GM21528 (cell line): Measurements from ENCODE around the gene LIMCH1.
"Not testable (repeated sequence)": the region's sequence is repeated elsewhere in the genome, so short reads cannot be mapped to it uniquely, and the experiment has no call there.

Experiments used
- ATAC-seq: cut with Tn5 transposase; IDR thresholded peaks from one replicate; pipeline ENCODE4 v1.9.1; 2021; ENCODE audit warnings: mild to moderate bottlenecking, moderate library complexity; ENCODE audit not compliant: unreplicated experiment, low FRiP score

The LIMCH1 gene

GRCh38 chr4:41538017-41538733, at the start of gene LIMCH1:
Gene LIMCH1 (plus strand): TSS chr4:41538157. CDS start chr4:41605996, 67,839 bp downstream.
- no peak for ATAC-seq

- not testable (repeated sequence) for ATAC-seq
These were observed 46.8 kb upstream of the LIMCH1 start for GRCh38 chr4:41491081-41491576.

DNA sequence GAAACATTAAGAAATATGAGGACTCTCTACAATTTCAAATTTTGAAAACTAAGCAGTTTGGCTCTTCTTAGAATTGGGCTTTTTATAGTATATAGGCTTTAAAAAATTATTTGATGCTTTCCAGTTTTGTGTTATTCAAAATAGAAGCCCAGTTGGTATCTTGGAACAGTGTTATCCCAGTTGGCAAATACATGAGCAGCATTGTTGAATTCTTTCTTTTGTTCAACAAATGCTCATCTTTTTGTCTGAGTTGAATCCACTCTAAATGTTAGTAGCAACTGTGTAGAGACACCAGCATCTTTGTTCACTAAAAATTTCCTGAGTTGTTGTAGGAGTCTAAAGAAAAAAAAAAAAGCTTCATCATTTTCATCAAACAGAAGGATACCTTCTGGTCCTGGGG, 41.0 kb upstream of the LIMCH1 start:
- ATAC-seq = no peak

GRCh38 chr4:41498177-41498576, 39.8 kb upstream of the LIMCH1 start:
- ATAC-seq = no peak

DNA sequence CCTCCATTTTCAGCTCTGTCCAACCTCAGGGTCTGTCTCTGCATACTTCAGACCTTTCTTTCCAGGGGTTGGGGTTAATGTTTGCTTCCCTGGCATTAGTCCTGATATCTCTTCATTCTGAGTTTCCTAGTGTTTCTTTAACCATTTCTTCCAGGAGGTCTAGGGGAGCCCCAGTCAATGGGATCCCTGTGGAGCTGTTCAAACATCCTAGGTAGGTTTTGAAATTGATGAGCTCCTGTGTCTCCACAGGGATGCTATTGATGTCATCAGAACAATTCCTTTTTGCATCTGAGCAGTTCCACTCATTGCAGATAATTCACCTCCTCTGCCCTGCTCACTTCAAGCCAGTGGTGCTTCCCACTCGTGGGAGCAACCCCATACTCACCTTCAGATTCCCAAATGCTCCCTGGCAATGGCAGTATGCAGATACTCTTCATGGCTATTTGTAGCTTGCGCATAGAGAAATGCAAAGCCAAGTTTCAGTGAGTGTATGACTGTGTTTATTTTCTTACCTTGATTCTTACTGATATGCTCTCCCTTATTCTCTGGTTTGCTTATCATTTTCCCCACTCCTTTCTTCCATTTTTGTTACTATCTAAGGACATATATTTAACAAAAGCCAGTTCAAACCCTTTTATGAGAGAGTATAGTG, 33.7 kb upstream of the LIMCH1 start:
- ATAC-seq = no peak

GRCh38 chr4:41505161-41505661, 32.7 kb upstream of the LIMCH1 start:
- ATAC-seq = no peak

- ATAC-seq = no peak
These were observed 31.8 kb upstream of the LIMCH1 start for GRCh38 chr4:41506130-41506529.

GRCh38 chr4:41507291-41507947, 30.5 kb upstream of the LIMCH1 start:
- no peak for ATAC-seq

- no peak for ATAC-seq
These were observed 28.5 kb upstream of the LIMCH1 start for GRCh38 chr4:41509451-41509866.

GRCh38 chr4:41510179-41510578, 27.8 kb upstream of the LIMCH1 start:
- no peak for ATAC-seq

DNA sequence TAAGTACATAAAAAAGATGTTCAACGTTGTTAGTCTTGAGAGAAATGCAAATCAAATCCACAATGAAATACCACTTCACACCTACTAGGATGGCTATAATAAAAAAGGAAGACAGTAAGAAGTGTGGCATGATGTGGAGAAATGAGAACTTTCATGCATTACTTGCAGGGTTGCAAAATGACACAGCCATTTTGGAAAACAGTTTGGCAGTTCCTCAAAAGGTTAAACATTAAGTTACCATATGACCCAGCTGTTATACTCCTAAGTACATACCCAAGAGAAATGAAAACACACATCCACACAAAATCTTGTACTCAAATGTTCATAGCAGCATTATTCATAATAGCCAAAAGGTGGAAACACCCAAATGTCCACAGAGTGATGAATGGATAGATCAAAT, 25.8 kb upstream of the LIMCH1 start:
- no peak for ATAC-seq

- no peak for ATAC-seq
These were observed 25.4 kb upstream of the LIMCH1 start for GRCh38 chr4:41512596-41512995.

DNA sequence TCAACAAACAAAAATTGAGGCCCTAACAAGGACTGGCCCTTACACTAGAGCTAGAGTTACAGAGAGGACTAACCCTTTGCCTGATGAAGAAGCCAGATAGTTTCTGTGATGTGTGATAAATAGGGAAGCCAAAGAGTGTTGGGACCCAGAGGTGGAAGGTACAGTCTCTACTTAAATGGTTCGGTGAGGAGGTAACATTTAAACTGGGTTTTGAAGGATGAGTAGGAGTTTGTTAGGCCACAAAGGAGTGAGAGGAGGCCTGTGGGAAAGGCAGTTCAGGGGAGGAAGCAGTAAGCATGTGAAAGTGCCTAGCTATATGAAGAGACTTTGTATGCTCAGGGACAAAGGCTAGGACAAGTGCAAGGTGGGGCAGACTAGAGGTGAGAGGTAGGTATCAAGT, 23.8 kb upstream of the LIMCH1 start:
- no peak for ATAC-seq

GRCh38 chr4:41514766-41515481, 23.0 kb upstream of the LIMCH1 start:
- ATAC-seq = no peak

- no peak for ATAC-seq
These were observed 20.8 kb upstream of the LIMCH1 start for GRCh38 chr4:41517121-41517520.

- no peak for ATAC-seq
These were observed 20.2 kb upstream of the LIMCH1 start for GRCh38 chr4:41517747-41518146.

- ATAC-seq = no peak
These were observed 13.5 kb upstream of the LIMCH1 start for GRCh38 chr4:41524425-41524824.

DNA sequence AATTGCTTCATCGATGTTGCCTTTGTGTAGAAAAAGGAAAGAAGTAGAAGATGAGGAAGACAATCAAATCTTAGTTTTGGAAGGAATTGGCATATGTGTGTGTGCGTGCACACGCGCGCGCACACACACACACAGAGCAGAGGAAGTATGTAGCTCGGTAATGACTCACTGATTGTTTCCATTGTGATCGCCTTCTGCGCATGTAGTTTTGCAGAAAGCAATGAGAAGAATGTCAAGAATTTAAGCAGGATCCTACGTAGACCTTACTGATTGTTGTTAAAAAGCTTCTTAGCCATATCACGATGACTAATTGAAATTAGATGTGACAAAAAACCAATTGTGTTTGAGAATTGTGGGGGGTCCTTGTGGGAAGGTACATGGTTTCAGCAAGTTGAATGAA, 12.8 kb upstream of the LIMCH1 start:
- ATAC-seq = no peak

DNA sequence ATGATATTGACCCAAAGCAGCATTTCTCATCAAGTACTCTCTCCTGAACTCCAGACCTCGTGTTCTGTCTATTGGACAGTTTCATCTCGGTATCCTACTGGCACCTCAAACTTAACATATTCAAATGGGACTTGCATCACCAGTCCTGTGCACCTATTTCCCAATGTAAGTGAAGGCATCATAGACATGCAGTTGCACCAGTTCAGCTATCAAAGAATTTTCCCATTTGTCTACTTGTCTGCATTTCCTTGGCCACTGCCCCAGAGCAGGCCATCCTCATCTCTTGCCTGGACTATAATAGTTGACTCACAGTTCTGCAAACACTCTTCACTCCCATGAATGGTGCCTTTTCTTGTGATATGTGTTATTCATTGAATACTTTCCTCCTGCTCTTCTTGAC, 11.3 kb upstream of the LIMCH1 start:
- ATAC-seq = no peak

DNA sequence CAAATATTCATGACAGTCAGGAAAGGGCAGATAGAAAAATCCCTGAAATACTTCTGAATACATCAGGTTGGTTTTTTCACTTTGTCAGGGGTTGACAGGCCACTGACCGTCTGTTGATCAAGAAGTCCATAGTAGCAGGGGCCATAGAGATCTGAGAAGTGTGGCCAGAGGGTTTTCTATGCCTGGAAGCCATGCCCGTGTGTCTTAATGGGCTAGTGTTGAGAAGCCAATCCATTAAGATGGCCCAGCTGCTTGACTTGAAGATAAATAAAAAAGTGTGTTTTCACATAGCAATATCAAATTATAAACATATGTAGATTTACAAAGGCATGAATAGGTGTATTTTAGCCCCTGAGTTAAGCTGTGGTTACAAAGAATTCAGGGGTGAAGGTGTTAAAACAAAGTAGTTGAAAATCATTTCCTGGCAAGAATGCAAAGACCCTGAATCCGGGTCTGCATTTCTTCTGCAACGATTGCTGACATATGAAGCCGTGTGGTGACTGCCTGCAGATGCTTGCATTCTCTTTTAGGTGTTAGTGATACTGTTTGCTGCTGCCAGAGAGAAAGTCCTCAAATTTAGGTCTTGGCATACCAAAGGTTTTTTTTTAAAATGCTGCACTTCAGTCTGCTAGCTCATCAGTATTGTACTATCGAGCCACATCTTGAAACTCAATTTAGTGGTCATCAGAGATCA, 9.3 kb upstream of the LIMCH1 start:
- ATAC-seq = no peak
